ENCODE data around the gene PAK1. TPM values are rescaled to one million over a fixed set of nuclear protein-coding genes. Genes with fewer than 3 reads are reported as not detected.

PAK1 gene
- total and polyA plus RNA-seq, 2 donors (not counting 3 experiments of a cell fraction or from before 2014, with no cell fraction given), result 5.6 to 12.9 TPM

DNA sequence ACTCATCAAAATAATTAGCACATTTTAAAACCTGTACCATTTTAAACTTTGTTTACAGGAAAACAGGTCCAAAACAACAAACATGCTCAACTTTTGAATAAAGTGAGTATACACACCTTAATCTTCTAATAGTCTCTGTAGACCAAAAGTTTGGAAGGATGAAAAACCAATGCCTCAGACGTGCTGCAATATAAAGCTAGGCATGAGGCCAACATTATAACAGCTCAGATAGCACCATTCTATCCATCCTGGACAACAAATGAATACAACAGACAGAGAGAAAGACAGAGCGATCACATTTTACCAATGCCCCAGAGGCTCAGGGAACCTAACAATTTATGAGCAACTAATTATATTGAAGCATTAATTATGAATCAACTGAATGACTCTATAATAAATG, 77.0 kb downstream of the PAK1 start:
- Histone ChIP-seq H3K36me3 (ENCODE audit: control insufficient read depth in 2 of 2, extremely low read depth in 1 of 2, insufficient read depth in 2 of 2, low read length in 2 of 2) (no peaks in the 10 kb centered on the region), H3K27ac (ENCODE audit: insufficient read depth, low read depth, low read length) (no peak overlapping the region), H4K20me1 (replicated peaks; ENCODE audit: control insufficient read depth, extremely low read depth, insufficient read depth, low read length) (no peaks in the 10 kb centered on the region), H3K9me3 (replicated peaks; ENCODE audit: control insufficient read depth, insufficient read depth, low read length) (no peaks in the 10 kb centered on the region), H3K4me2 (ENCODE audit: insufficient read depth, low read length) (no peak overlapping the region), H3K9ac (replicated peaks; ENCODE audit: extremely low read depth, insufficient read depth, low read length) (no peak overlapping the region), H3K79me2 (ENCODE audit: control insufficient read depth, insufficient read depth, low read length) (no peaks in the 10 kb centered on the region), H3K4me3 (replicated peaks in 1 of 3; ENCODE audit: insufficient read depth in 1 of 3, low read depth in 1 of 3, low read length in 3 of 3) (no peak overlapping the region), H3K27me3 (ENCODE audit: control insufficient read depth in 2 of 2, insufficient read depth in 2 of 2, low read length in 2 of 2) (no peaks in the 10 kb centered on the region), H3K4me1 (ENCODE audit: control insufficient read depth, extremely low read depth, insufficient read depth, low read length) (no peaks in the 10 kb centered on the region), H3K9me1 (replicated peaks; ENCODE audit: control insufficient read depth, extremely low read depth, insufficient read depth, low read length) (no peaks in the 10 kb centered on the region), H2AFZ (ENCODE audit: low read depth, low read length) (no peak overlapping the region)
- FAIRE-seq, result no peak
- no peak for DNase-seq (ENCODE audit: low read depth, low spot score)
- TF ChIP-seq, protein P1, sequence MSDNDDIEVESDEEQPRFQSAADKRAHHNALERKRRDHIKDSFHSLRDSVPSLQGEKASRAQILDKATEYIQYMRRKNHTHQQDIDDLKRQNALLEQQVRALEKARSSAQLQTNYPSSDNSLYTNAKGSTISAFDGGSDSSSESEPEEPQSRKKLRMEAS (IDR thresholded peaks at IDR 0.05; ENCODE audit: insufficient read depth, insufficient read length), result no peak
- TF ChIP-seq POLR2A (IDR thresholded peaks at IDR 0.05; ENCODE audit: low read depth, low read length), result no peak
- TF ChIP-seq MYC (IDR thresholded peaks at IDR 0.05; ENCODE audit: low read depth, low read length), result no peak
- TF ChIP-seq JUN (IDR thresholded peaks at IDR 0.05; ENCODE audit: borderline replicate concordance, insufficient read depth, insufficient read length, low read depth), result no peak
- no peak for TF ChIP-seq FOS (IDR thresholded peaks at IDR 0.05; ENCODE audit: borderline replicate concordance, insufficient read depth, low read length)
- TF ChIP-seq, protein P2, sequence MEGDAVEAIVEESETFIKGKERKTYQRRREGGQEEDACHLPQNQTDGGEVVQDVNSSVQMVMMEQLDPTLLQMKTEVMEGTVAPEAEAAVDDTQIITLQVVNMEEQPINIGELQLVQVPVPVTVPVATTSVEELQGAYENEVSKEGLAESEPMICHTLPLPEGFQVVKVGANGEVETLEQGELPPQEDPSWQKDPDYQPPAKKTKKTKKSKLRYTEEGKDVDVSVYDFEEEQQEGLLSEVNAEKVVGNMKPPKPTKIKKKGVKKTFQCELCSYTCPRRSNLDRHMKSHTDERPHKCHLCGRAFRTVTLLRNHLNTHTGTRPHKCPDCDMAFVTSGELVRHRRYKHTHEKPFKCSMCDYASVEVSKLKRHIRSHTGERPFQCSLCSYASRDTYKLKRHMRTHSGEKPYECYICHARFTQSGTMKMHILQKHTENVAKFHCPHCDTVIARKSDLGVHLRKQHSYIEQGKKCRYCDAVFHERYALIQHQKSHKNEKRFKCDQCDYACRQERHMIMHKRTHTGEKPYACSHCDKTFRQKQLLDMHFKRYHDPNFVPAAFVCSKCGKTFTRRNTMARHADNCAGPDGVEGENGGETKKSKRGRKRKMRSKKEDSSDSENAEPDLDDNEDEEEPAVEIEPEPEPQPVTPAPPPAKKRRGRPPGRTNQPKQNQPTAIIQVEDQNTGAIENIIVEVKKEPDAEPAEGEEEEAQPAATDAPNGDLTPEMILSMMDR (IDR thresholded peaks at IDR 0.05; ENCODE audit: extremely low read depth in 1 of 2, insufficient read depth in 1 of 2, low read depth in 1 of 2, low read length in 2 of 2), result no peak
- TF ChIP-seq GATA2 (IDR thresholded peaks at IDR 0.05; ENCODE audit: insufficient read depth, insufficient read length, low read depth, low read length), result no peak
- no peak for TF ChIP-seq EZH2 (IDR thresholded peaks at IDR 0.05; ENCODE audit: borderline replicate concordance, low read depth, low read length, severe bottlenecking)
- no peak for TF ChIP-seq POLR2AphosphoS5 (IDR thresholded peaks at IDR 0.05; ENCODE audit: insufficient read depth, low read depth, low read length)
- ChIA-PET CTCF (interaction anchor here (1.0 to 2.2 kb wide), 2 partner anchors 15 to 201 kb away, joined by 3 to 6 read pairs; no protein-coding TSS in a partner anchor), POLR2A (no interaction called here)
- BruUV-seq (replicated peaks), result no TSS peak
- intact Hi-C loops (cut with micrococcal nuclease) (no loop called here), dilution Hi-C loops (cut with MboI; ENCODE audit: extremely low pct_ligation_motif_present, low sequenced_read_pairs) (no loop called here)

All from endothelial cell of umbilical vein (primary cell).